Heart left ventricle (tissue), 16 donors: ENCODE results near the gene EIPR1. TPM values are rescaled to one million over a fixed set of nuclear protein-coding genes. Genes with fewer than 3 reads are reported as not detected.

ENCODE experiments used
- ATAC-seq, 4 donors: fragments of 200-7000 bp; cut with Tn5 transposase; one replicate each; pipeline ENCODE4 v1.9.1; 2020 to 2022; ENCODE audit warnings: moderate library complexity in 4 of 4, mild to moderate bottlenecking in 3 of 4, moderate number of reproducible peaks in 1 of 4
- DNase-seq, 5 donors: peaks; one replicate each; pipeline ENCODE4 v3.0.0-alpha.2; 2020
- H3K27ac ChIP-seq, 12 donors: fragments of 200-600 bp; sonication (generic) in 4 of 12; one replicate each; pipeline versions ENCODE4 v1.5.0 to v1.8.0; 2016 to 2022; ENCODE audit warnings: mild to moderate bottlenecking in 2 of 12
- H3K27me3 ChIP-seq, 9 donors: fragments of 200-600 bp; sonication (generic) in 2 of 9; one replicate each; pipeline versions ENCODE4 v1.5.1 to v1.8.0; 2016 to 2022; ENCODE audit warnings: mild to moderate bottlenecking in 3 of 9
- H3K36me3 ChIP-seq, 9 donors: fragments of 200-600 bp; sonication (generic) in 2 of 9; one replicate each; pipeline versions ENCODE4 v1.5.0 to v1.8.0; 2018 to 2022; ENCODE audit warnings: mild to moderate bottlenecking in 2 of 9
- H3K4me1 ChIP-seq, 12 donors: fragments of 200-600 bp; sonication (generic) in 4 of 12; one replicate each; pipeline versions ENCODE4 v1.5.0 to v1.8.0; 2016 to 2022; ENCODE audit warnings: mild to moderate bottlenecking in 3 of 12
- H3K4me3 ChIP-seq, 12 donors: fragments of 200-600 bp; sonication (generic) in 4 of 12; one replicate each; pipeline versions ENCODE4 v1.5.0 to v1.8.0; 2017 to 2022; ENCODE audit warnings: mild to moderate bottlenecking in 9 of 12, moderate library complexity in 4 of 12
- H3K9me3 ChIP-seq, 12 donors: fragments of 200-600 bp; sonication (generic) in 4 of 12; one replicate each; pipeline versions ENCODE4 v1.5.0 to v1.8.0; 2016 to 2022; ENCODE audit warnings: mild to moderate bottlenecking in 1 of 12
- POLR2A ChIP-seq, 2 donors: fragments of 450-650 bp; IDR thresholded peaks; one replicate each; pipeline ENCODE4 v1.6.1; 2017; ENCODE audit warnings: antibody characterized with exemption in 2 of 2, mild to moderate bottlenecking in 2 of 2, moderate library complexity in 2 of 2
- WGBS, 4 donors: extraction: QIAGEN DNeasy Blood & Tissue Kit in 2 of 4; methylation state at CpG; one replicate each; pipeline versions ENCODE4 v1.1.5 to v1.1.7; 2013 to 2018; 5-methylcytosine and 5-hydroxymethylcytosine counted together
- intact Hi-C, 10 donors: fragments of 100-400 bp; cut with DNase I; formaldehyde crosslinking; loops; one replicate each; pipeline versions ENCODE4 v1.11.1 to v1.14.2; 2022
- polyA plus RNA-seq, 2 donors: library from polyadenylated mRNA; stranded (reverse); fragments of 200-250 nt; gene quantifications; one replicate each; pipeline ENCODE4 v1.2.3, GENCODE V29; 2013
- total RNA-seq, 9 donors: library from RNA; depleted of rRNA in 2 of 9; stranded (reverse); fragments of >200 nt in 2 of 9; fragmentation: NEBNext Ultra II Directional in 3 of 9; extraction: Animal tissue kit (Norgen Biotek cat#: 25700) in 3 of 9; gene quantifications; one replicate each; pipeline versions ENCODE4 v1.1.0 to v1.2.4, GENCODE V29; 2016 to 2023
- TF ChIP-seq, protein P1 (sequence below), 12 donors: fragments of 200-600 bp; sonication (generic) in 4 of 12; IDR thresholded peaks; one replicate each; pipeline versions ENCODE4 v1.5.0 to v1.8.0; 2018 to 2022; ENCODE audit warnings: antibody characterized with exemption in 12 of 12, mild to moderate bottlenecking in 5 of 12
- donor health status: ischemic (EF 13 %, LVEDD 7.1; RV severe dilation, severe dysfunction).
- donor health status: healthy with polysubstance abuse.
- donor health status: DM: no; HTN: yes; CAD: no.
- donor health status: DM: no; HTN: no; CAD: no.
- donor health status: ischemic (EF 25% LVEDD 6.9; RV normal size, moderate dysfunction).
- donor health status: ischemic (EF 25% LVEDD 5.7; RV mildly dilated, moderate dysfunction).
- donor health status: healthy.
- donor health status: DM: yes; HTN: yes; CAD: no.
- donor health status: ischemic (EF 35%, LVEDD 5.7; RV mildly dilated, moderate dysfunction).
- donor health status: nonischemic (EF 11% LVEDD 7.7; RV severe dilation, severe dysfunction).
- donor health status: DM: yes; HTN: yes; CAD: no.
- donor health status: PGD.
- donor health status: ischemic (EF 29% LVEDD 5.4; RV normal size, mild dysfunction).
- donor health status: nonischemic (EF 23%, LVEDD 6.1; RV moderate dilation, normal function).

EIPR1 gene
- total and polyA plus RNA-seq, 11 donors: 7.9 to 26.1 (median 13.3) TPM

GRCh38 chr2:3214806-3215404 is 162.7 kb downstream of the EIPR1 start:
- no peaks in the 10 kb centered on the region for H3K9me3 ChIP-seq
- WGBS, 4 donors: 74 to 80% (median 80%) methylated on average over 10 of the region's 10 CpGs
- DNase-seq (no peak), ATAC-seq (no peak)
- TF ChIP-seq, protein P1, sequence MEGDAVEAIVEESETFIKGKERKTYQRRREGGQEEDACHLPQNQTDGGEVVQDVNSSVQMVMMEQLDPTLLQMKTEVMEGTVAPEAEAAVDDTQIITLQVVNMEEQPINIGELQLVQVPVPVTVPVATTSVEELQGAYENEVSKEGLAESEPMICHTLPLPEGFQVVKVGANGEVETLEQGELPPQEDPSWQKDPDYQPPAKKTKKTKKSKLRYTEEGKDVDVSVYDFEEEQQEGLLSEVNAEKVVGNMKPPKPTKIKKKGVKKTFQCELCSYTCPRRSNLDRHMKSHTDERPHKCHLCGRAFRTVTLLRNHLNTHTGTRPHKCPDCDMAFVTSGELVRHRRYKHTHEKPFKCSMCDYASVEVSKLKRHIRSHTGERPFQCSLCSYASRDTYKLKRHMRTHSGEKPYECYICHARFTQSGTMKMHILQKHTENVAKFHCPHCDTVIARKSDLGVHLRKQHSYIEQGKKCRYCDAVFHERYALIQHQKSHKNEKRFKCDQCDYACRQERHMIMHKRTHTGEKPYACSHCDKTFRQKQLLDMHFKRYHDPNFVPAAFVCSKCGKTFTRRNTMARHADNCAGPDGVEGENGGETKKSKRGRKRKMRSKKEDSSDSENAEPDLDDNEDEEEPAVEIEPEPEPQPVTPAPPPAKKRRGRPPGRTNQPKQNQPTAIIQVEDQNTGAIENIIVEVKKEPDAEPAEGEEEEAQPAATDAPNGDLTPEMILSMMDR (IDR thresholded peaks at IDR 0.05): no peak
- TF ChIP-seq POLR2A (IDR thresholded peaks at IDR 0.05): no peak
- intact Hi-C loops: no loop called here
- no peaks in the 10 kb centered on the region for H3K4me1 ChIP-seq
- H3K27ac ChIP-seq: no peak overlapping the region
- H3K4me3 ChIP-seq: no peak overlapping the region
- H3K36me3 ChIP-seq: peaks cover 0 to 10% (median 0%) of the 10 kb centered on the region in 9 donors
- H3K27me3 ChIP-seq: no peaks in the 10 kb centered on the region

- H3K9me3 ChIP-seq: no peaks in the 10 kb centered on the region
- intact Hi-C loops: no loop called here
- no peak for TF ChIP-seq POLR2A (IDR thresholded peaks at IDR 0.05)
- TF ChIP-seq, protein P1 (IDR thresholded peaks at IDR 0.05): no peak
- no peaks in the 10 kb centered on the region for H3K4me1 ChIP-seq
- WGBS, 4 donors: 67 to 82% (median 72%) methylated on average over 7 of the region's 7 CpGs
- DNase-seq (no peak), ATAC-seq (no peak)
- no peaks in the 10 kb centered on the region for H3K27me3 ChIP-seq
- H3K4me3 ChIP-seq: no peak overlapping the region
- peaks cover 0 to 10% (median 0%) of the 10 kb centered on the region in 9 donors for H3K36me3 ChIP-seq
- H3K27ac ChIP-seq: no peak overlapping the region
Measured at GRCh38 chr2:3214065-3214464, 163.6 kb downstream of the EIPR1 start.

GRCh38 chr2:3212984-3213383 is 164.6 kb downstream of the EIPR1 start:
- Histone ChIP-seq H3K36me3 (peaks cover 0 to 20% (median 0%) of the 10 kb centered on the region in 9 donors), H3K27ac (no peak overlapping the region), H3K9me3 (no peaks in the 10 kb centered on the region), H3K4me1 (no peaks in the 10 kb centered on the region), H3K4me3 (no peak overlapping the region), H3K27me3 (no peaks in the 10 kb centered on the region)
- TF ChIP-seq, protein P1 (IDR thresholded peaks at IDR 0.05): no peak
- no peak for TF ChIP-seq POLR2A (IDR thresholded peaks at IDR 0.05)
- DNase-seq (no peak), ATAC-seq (no peak)
- intact Hi-C loops: no loop called here
- WGBS, 4 donors: 96 to 98% (median 97%) methylated on average over 6 of the region's 6 CpGs

DNA sequence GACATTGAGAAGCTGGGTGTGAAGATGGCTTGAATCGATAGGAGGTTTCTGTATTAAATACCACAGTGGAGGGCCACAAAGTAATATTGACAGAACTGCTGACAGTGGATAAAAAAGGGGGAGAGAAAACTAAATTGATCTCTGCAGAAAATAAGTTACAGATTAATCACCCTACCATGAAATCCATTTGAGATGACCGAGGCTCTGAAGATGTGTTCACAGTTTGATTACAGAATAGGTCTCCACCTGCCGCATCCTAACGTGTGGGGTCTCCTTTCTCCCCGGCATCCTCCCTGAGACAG is 165.6 kb downstream of the EIPR1 start:
- no peaks in the 10 kb centered on the region for H3K4me1 ChIP-seq
- DNase-seq (no peak), ATAC-seq (no peak)
- intact Hi-C loops: no loop called here
- H3K36me3 ChIP-seq: peaks cover 0 to 21% (median 0%) of the 10 kb centered on the region in 9 donors
- H3K4me3 ChIP-seq: no peak overlapping the region
- no peaks in the 10 kb centered on the region for H3K27me3 ChIP-seq
- 96 to 98% (median 97%) methylated on average over 5 of the region's 5 CpGs for WGBS, 4 donors
- no peaks in the 10 kb centered on the region for H3K9me3 ChIP-seq
- H3K27ac ChIP-seq: no peak overlapping the region
- TF ChIP-seq, protein P1 (IDR thresholded peaks at IDR 0.05): no peak
- no peak for TF ChIP-seq POLR2A (IDR thresholded peaks at IDR 0.05)
